ENCODE data around the gene DSG2.

- TF ChIP-seq, protein P1, sequence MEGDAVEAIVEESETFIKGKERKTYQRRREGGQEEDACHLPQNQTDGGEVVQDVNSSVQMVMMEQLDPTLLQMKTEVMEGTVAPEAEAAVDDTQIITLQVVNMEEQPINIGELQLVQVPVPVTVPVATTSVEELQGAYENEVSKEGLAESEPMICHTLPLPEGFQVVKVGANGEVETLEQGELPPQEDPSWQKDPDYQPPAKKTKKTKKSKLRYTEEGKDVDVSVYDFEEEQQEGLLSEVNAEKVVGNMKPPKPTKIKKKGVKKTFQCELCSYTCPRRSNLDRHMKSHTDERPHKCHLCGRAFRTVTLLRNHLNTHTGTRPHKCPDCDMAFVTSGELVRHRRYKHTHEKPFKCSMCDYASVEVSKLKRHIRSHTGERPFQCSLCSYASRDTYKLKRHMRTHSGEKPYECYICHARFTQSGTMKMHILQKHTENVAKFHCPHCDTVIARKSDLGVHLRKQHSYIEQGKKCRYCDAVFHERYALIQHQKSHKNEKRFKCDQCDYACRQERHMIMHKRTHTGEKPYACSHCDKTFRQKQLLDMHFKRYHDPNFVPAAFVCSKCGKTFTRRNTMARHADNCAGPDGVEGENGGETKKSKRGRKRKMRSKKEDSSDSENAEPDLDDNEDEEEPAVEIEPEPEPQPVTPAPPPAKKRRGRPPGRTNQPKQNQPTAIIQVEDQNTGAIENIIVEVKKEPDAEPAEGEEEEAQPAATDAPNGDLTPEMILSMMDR (IDR thresholded peaks at IDR 0.05): no peak
- no peak for TF ChIP-seq EZH2phosphoT487 (IDR thresholded peaks at IDR 0.05)
Measured at GRCh38 chr18:31579375-31579774, 81.4 kb downstream of the DSG2 start.
